K562 (cell line): Measurements from ENCODE around the gene SNX17. TPM values are rescaled to one million over a fixed set of nuclear protein-coding genes. Genes with fewer than 3 reads are reported as not detected.

Source experiments
- ATAC-seq: fragments of 200-7000 bp; cut with Tn5 transposase; 3 replicates; pipeline ENCODE4 v1.9.1; 2020; ENCODE audit warnings: moderate library complexity
- BruUV-seq: library from RNA; stranded (reverse); fragments of 400-500 nt; replicated peaks from 2 replicates; lab custom pipeline; 2021; lab: Mats Ljungman, UMichigan
- CTCF ChIA-PET: fragments of 300-600 bp; formaldehyde crosslinking; extraction: SDS; loops from one replicate; lab custom pipeline; 2021; ENCODE audit warnings: low intra/inter-chr PET ratio; lab: Yijun Ruan, JAX
- POLR2A ChIA-PET: fragments of 300-600, 350-650 bp; sonication (Branson Sonifier 250); formaldehyde crosslinking; extraction: SDS; loops from one replicate; lab custom pipeline; 2021; ENCODE audit warnings: antibody characterized with exemption, inconsistent platforms; lab: Yijun Ruan, JAX
- DNase-seq, 4 experiments: peaks; one replicate each; pipeline versions ENCODE4 v3.0.0 to v3.0.0-alpha.2; 2011 to 2018; ENCODE audit warnings: low spot score in 3 of 4, mixed read lengths in 3 of 4; ENCODE audit errors: extremely low read depth in 1 of 4
- FAIRE-seq: peaks from 2 replicates; lab custom pipeline; 2011; peaks lifted over from hg19 to GRCh38; lab: Jason Lieb, UNC
- H2AFZ ChIP-seq: 2 replicates; pipeline ENCODE4 v1.6.0; 2011; ENCODE audit warnings: low read depth, low read length, control low read depth, inconsistent platforms
- H3K27ac ChIP-seq: fragments of 200-600 bp; 3 replicates; pipeline ENCODE4 v1.8.0; 2011; ENCODE audit warnings: low read depth, mild to moderate bottlenecking, control low read depth, inconsistent platforms, low read length, moderate library complexity, mixed read lengths; ENCODE audit errors: extremely low read depth
- H3K27me3 ChIP-seq, 2 experiments: fragments of 300-600 bp in 1 of 2; 2 replicates in 1 of 2; 3 replicates in 1 of 2; pipeline versions ENCODE4 v1.6.0 to v1.8.0; 2011; ENCODE audit warnings: inconsistent platforms in 2 of 2, low read length in 2 of 2, mild to moderate bottlenecking in 1 of 2, mixed read lengths in 1 of 2, moderate library complexity in 1 of 2; ENCODE audit not compliant: control insufficient read depth in 2 of 2, insufficient read depth in 2 of 2
- H3K36me3 ChIP-seq: fragments of 300-600 bp; 3 replicates; pipeline ENCODE4 v1.8.0; 2011; ENCODE audit warnings: mild to moderate bottlenecking, low read length, inconsistent platforms; ENCODE audit not compliant: control insufficient read depth, insufficient read depth
- H3K4me1 ChIP-seq, 2 experiments: fragments of 200-600 bp in 1 of 2; replicated peaks in 1 of 2; 2 replicates in 1 of 2; 3 replicates in 1 of 2; pipeline versions ENCODE4 v1.5.1 to v1.8.0; 2011; ENCODE audit warnings: inconsistent platforms in 2 of 2, low read length in 2 of 2, mild to moderate bottlenecking in 1 of 2, mixed read lengths in 1 of 2, moderate library complexity in 1 of 2; ENCODE audit not compliant: control insufficient read depth in 2 of 2, insufficient read depth in 2 of 2
- H3K4me2 ChIP-seq: 2 replicates; pipeline ENCODE4 v1.6.1; 2011; ENCODE audit warnings: low read length, control low read depth, inconsistent platforms, mixed read lengths; ENCODE audit not compliant: insufficient read depth
- H3K4me3 ChIP-seq: fragments of 200-600 bp; sonication (generic), shearing (Covaris generic); 2 replicates; pipeline ENCODE4 v1.5.1; 2016; ENCODE audit warnings: control low read depth, inconsistent platforms
- H3K79me2 ChIP-seq: fragments of 200-600 bp; 3 replicates; pipeline ENCODE4 v1.8.0; 2011; ENCODE audit warnings: low read length, inconsistent platforms; ENCODE audit not compliant: control insufficient read depth, insufficient read depth
- H3K9ac ChIP-seq, 2 experiments: 2 replicates each; pipeline versions ENCODE4 v1.6.0 to v1.6.1; 2011; ENCODE audit warnings: low read depth in 2 of 2, low read length in 2 of 2, control low read depth in 1 of 2, inconsistent platforms in 1 of 2, mild to moderate bottlenecking in 1 of 2, mixed read lengths in 1 of 2; ENCODE audit not compliant: insufficient read depth in 1 of 2
- H3K9me1 ChIP-seq: one replicate; pipeline ENCODE4 v1.6.0; 2011; ENCODE audit warnings: inconsistent platforms, mild to moderate bottlenecking, low read length, moderate library complexity; ENCODE audit not compliant: control insufficient read depth, insufficient read depth
- H3K9me3 ChIP-seq: replicated peaks from 2 replicates; pipeline ENCODE4 v1.5.1; 2011; ENCODE audit warnings: low read depth, low read length, inconsistent platforms; ENCODE audit not compliant: control insufficient read depth, insufficient read depth
- H4K20me1 ChIP-seq: replicated peaks from 2 replicates; pipeline ENCODE4 v1.6.1; 2011; ENCODE audit warnings: low read length, inconsistent platforms, mixed read lengths; ENCODE audit not compliant: control insufficient read depth, insufficient read depth
- ARNT ChIP-seq, 2 experiments: fragments of 450-650 bp; IDR thresholded peaks; 2 replicates each; pipeline ENCODE4 v1.6.1; 2016; ENCODE audit warnings: mild to moderate bottlenecking in 1 of 2
- FIP1L1 ChIP-seq: fragments of 200-400 bp; formaldehyde crosslinking; IDR thresholded peaks from 2 replicates; pipeline ENCODE4 v1.6.1; 2018; ENCODE audit warnings: mild to moderate bottlenecking, low read depth, low read length; ENCODE audit not compliant: poor library complexity, severe bottlenecking
- FOXA1 ChIP-seq: fragments of 450-650 bp; IDR thresholded peaks from 2 replicates; pipeline ENCODE4 v1.6.1; 2016; ENCODE audit warnings: mild to moderate bottlenecking, borderline replicate concordance
- NCOA2 ChIP-seq, 2 experiments: fragments of 450-650 bp; IDR thresholded peaks; 2 replicates each; pipeline ENCODE4 v1.6.1; 2018; ENCODE audit warnings: mild to moderate bottlenecking in 2 of 2, moderate library complexity in 1 of 2; ENCODE audit not compliant: partially characterized antibody in 2 of 2
- RBM14 ChIP-seq: fragments of 200-400 bp; formaldehyde crosslinking; IDR thresholded peaks from 2 replicates; pipeline ENCODE4 v1.6.1; 2018; ENCODE audit warnings: low read depth, mild to moderate bottlenecking, low read length, moderate library complexity, borderline replicate concordance; ENCODE audit not compliant: insufficient read depth
- RBM25 ChIP-seq: fragments of 200-400 bp; formaldehyde crosslinking; IDR thresholded peaks from 2 replicates; pipeline ENCODE4 v1.6.1; 2018; ENCODE audit warnings: low read length, low read depth, moderate library complexity; ENCODE audit not compliant: severe bottlenecking
- SAFB2 ChIP-seq: fragments of 200-400 bp; formaldehyde crosslinking; IDR thresholded peaks from 2 replicates; pipeline ENCODE4 v1.6.1; 2018; ENCODE audit warnings: borderline replicate concordance, low read length, low read depth, moderate library complexity; ENCODE audit not compliant: severe bottlenecking
- SETDB1 ChIP-seq: IDR thresholded peaks from one replicate; pipeline ENCODE4 v1.6.1; 2012; ENCODE audit warnings: low read length, control low read depth, inconsistent platforms
- SIN3A ChIP-seq, 2 experiments: fragments of 150-350 bp in 1 of 2; IDR thresholded peaks; 2 replicates each; pipeline ENCODE4 v1.6.1; 2011 to 2016; ENCODE audit warnings: borderline replicate concordance in 2 of 2, low read depth in 2 of 2, low read length in 2 of 2, mild to moderate bottlenecking in 2 of 2, moderate library complexity in 2 of 2; ENCODE audit not compliant: control insufficient read depth in 1 of 2
- SMAD2 ChIP-seq: fragments of 150-350 bp; IDR thresholded peaks from 2 replicates; pipeline ENCODE4 v1.6.1; 2014; ENCODE audit warnings: low read depth, mild to moderate bottlenecking, low read length
- SNRNP70 ChIP-seq: fragments of 200-400 bp; formaldehyde crosslinking; optimal IDR thresholded peaks from 2 replicates; pipeline ENCODE3; 2017; ENCODE audit warnings: low read depth, low read length
- SRSF1 ChIP-seq: fragments of 200-400 bp; formaldehyde crosslinking; IDR thresholded peaks from 2 replicates; pipeline ENCODE4 v1.6.1; 2017; ENCODE audit warnings: mild to moderate bottlenecking, low read depth, low read length, moderate library complexity
- TAF7 ChIP-seq: fragments of 450-650 bp; IDR thresholded peaks from 2 replicates; pipeline ENCODE4 v1.6.1; 2016; ENCODE audit warnings: missing genetic modification characterization, missing compliant biosample characterization
- XRCC4 ChIP-seq: IDR thresholded peaks from one replicate; pipeline ENCODE4 v1.6.1; 2011; ENCODE audit not compliant: insufficient read depth, insufficient read length; ENCODE audit errors: extremely low read depth
- ZNF23 ChIP-seq: fragments of 250-450 bp; sonication (Bioruptor Pico); IDR thresholded peaks from 2 replicates; pipeline ENCODE4 v1.4.0; 2020; ENCODE audit warnings: mild to moderate bottlenecking
- ZNF57 ChIP-seq: fragments of 450-650 bp; formaldehyde crosslinking; IDR thresholded peaks from 2 replicates; pipeline ENCODE4 v1.4.0; 2020; ENCODE audit warnings: mild to moderate bottlenecking, moderate library complexity
- ZNF696 ChIP-seq: fragments of 250-450 bp; sonication (Bioruptor Pico); conservative IDR thresholded peaks from 2 replicates; pipeline ENCODE4 v1.4.0; 2020; ENCODE audit warnings: mild to moderate bottlenecking, moderate library complexity
- WGBS: fragments of 100-300 bp; shearing (Covaris generic); methylation state at CpG from one replicate; pipeline ENCODE4 v1.1.6; 2016; ENCODE audit warnings: low coverage, mixed read lengths; ENCODE audit not compliant: insufficient coverage; ENCODE audit errors: missing lambda C conversion rate; 5-methylcytosine and 5-hydroxymethylcytosine counted together
- in situ Hi-C: fragments of 300-500 bp; cut with MboI; formaldehyde crosslinking; loops from 4 replicates; pipeline ENCODE4 v1.15.0; 2018; ENCODE audit warnings: inconsistent platforms, mixed read lengths
- intact Hi-C: fragments of 100-400 bp; cut with micrococcal nuclease; formaldehyde crosslinking; loops from 2 replicates; pipeline ENCODE4 v1.14.2; 2022
- polyA plus RNA-seq, 8 experiments: library from polyadenylated mRNA; depleted of rRNA in 4 of 8; stranded (reverse) in 5 of 8; unstranded in 3 of 8; fragments of >200 nt; fragmentation: Nextera tagmentation in 2 of 8; fragmentation: Illumina TruSeq in 1 of 8; extraction: Ambion mirVana in 2 of 8; extraction: Trizol in 1 of 8; gene quantifications; 2 replicates each; pipeline versions ENCODE4 v1.2.1 to v1.2.3, GENCODE V29; 2011 to 2014; ENCODE audit warnings: inconsistent platforms in 1 of 8, missing spikeins in 1 of 8
- total RNA-seq, 7 experiments: library from RNA; depleted of rRNA in 6 of 7; stranded (reverse); fragments of >200 nt in 6 of 7; fragmentation: Illumina TruSeq in 2 of 7; extraction: Trizol in 2 of 7; gene quantifications; 2 replicates each; pipeline versions ENCODE4 v1.2.1 to v1.2.3, GENCODE V29; 2011 to 2021; ENCODE audit warnings: low replicate concordance in 1 of 7
- TF ChIP-seq, protein P1 (sequence below): IDR thresholded peaks from 2 replicates; pipeline ENCODE4 v1.6.1; 2014; ENCODE audit warnings: antibody characterized with exemption
- TF ChIP-seq, protein P2 (sequence below): fragments of 450-650 bp; IDR thresholded peaks from 2 replicates; pipeline ENCODE4 v1.6.1; 2016
- TF ChIP-seq, protein P3 (sequence below): fragments of 250-450 bp; sonication (Bioruptor Pico); IDR thresholded peaks from 2 replicates; pipeline ENCODE4 v1.8.0; 2022; ENCODE audit warnings: moderate library complexity, mild to moderate bottlenecking, inconsistent platforms

SNX17 gene
- total and polyA plus RNA-seq, 9 of the 15 experiments (the other 6 are each of a cell fraction or from before 2014, with no cell fraction given) = 3.0 to 75.7 (median 54.6) TPM

DNA sequence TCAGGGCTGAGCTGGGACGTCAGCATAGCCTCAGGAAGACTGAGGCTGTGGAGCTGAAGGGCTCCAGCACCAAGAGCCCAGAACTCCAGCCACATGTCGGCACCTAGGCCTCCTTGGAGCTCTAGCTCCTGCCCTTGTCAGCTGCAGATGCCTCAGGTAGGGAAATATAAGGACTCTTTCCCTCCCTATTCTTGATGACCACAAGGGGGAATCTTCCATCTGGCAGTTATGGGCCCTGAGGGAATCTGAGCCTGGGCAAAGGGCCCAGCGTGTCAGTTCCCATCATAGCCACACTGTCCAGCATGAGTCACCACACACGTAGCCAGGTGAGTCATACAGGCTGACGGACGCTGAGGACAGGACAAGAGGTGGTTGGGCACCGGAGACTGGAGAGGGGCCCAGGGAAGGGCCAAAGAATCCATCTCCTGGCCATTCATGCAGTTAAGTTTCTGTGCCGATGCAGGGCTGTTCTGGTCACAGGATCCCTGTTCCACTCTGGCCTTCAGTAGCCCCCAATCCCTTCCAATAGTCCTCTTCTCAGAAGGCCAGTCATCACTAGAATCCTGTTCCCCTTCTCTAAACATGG, 49.4 kb upstream of the SNX17 start:
- ChIA-PET CTCF (interaction anchor here (1.0 to 1.5 kb wide), 3 partner anchors 30 to 362 kb away, joined by 3 to 5 read pairs (median 4); partner anchors contain the start of genes EIF2B4 and SNX17), POLR2A (interaction anchor here (0.6 to 4.1 kb wide), 6 partner anchors 12 to 937 kb away, joined by 3 to 22 read pairs (median 6); partner anchors contain the start of gene GTF3C2)
- in situ Hi-C loops (no loop called here), intact Hi-C loops (no loop called here)
- Histone ChIP-seq H3K9me3 (no peaks in the 10 kb centered on the region), H3K36me3 (peaks cover 24% of the 10 kb centered on the region; the same call in 2 of the 3 replicates), H3K4me3 (peak overlapping the region; percentile 71; the same call in 1 of the 2 replicates), H3K79me2 (peaks cover 32% of the 10 kb centered on the region), H3K9ac (peak overlapping the region; percentile 70 to 99), H3K9me1 (peaks cover 7% of the 10 kb centered on the region), H3K4me1 (peaks cover 11 to 21% of the 10 kb centered on the region in 2 experiments), H4K20me1 (0 out of 2 replicates have a peak, but pooled peaks cover 2% of the 10 kb centered on the region), H3K27me3 (no peaks in the 10 kb centered on the region), H2AFZ (no peak overlapping the region; the same call in 1 of the 2 replicates), H3K27ac (peak overlapping the region; percentile 98), H3K4me2 (peak overlapping the region; percentile 96)
- FAIRE-seq = peak; percentile 84
- peak; percentile 85 for ATAC-seq
- WGBS = 19% methylated on average over 8 of the region's 8 CpGs
- DNase-seq = peak; percentile 82 to 90 (median 84)
- BruUV-seq = no TSS peak
- TF ChIP-seq, protein P1, sequence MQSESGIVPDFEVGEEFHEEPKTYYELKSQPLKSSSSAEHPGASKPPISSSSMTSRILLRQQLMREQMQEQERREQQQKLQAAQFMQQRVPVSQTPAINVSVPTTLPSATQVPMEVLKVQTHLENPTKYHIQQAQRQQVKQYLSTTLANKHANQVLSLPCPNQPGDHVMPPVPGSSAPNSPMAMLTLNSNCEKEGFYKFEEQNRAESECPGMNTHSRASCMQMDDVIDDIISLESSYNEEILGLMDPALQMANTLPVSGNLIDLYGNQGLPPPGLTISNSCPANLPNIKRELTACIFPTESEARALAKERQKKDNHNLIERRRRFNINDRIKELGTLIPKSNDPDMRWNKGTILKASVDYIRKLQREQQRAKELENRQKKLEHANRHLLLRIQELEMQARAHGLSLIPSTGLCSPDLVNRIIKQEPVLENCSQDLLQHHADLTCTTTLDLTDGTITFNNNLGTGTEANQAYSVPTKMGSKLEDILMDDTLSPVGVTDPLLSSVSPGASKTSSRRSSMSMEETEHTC = no peak
- no peak for TF ChIP-seq SRSF1
- no peak for TF ChIP-seq FOXA1
- 0 out of 4 replicates have a peak, but pooled peaks of 1 of the 2 experiments have one; percentile 48 for TF ChIP-seq ARNT (IDR thresholded peaks at IDR 0.05)
- TF ChIP-seq SIN3A (IDR thresholded peaks at IDR 0.05; ENCODE audit: borderline replicate concordance in 2 of 2, control insufficient read depth in 1 of 2, low read depth in 2 of 2, low read length in 2 of 2) = 0 out of 4 replicates have a peak, but pooled peaks of 1 of the 2 experiments have one; percentile 35
- TF ChIP-seq SMAD2 = no peak
- TF ChIP-seq ZNF696 (CRISPR knock-in tag) = no peak
- no peak for TF ChIP-seq RBM25
- TF ChIP-seq SETDB1 = no peak
- no peak for TF ChIP-seq TAF7 (tag)
- TF ChIP-seq NCOA2 (IDR thresholded peaks at IDR 0.05; ENCODE audit: partially characterized antibody in 2 of 2) = no peak
- TF ChIP-seq SAFB2 = no peak
- TF ChIP-seq, protein P2, sequence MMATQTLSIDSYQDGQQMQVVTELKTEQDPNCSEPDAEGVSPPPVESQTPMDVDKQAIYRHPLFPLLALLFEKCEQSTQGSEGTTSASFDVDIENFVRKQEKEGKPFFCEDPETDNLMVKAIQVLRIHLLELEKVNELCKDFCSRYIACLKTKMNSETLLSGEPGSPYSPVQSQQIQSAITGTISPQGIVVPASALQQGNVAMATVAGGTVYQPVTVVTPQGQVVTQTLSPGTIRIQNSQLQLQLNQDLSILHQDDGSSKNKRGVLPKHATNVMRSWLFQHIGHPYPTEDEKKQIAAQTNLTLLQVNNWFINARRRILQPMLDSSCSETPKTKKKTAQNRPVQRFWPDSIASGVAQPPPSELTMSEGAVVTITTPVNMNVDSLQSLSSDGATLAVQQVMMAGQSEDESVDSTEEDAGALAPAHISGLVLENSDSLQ = peak; percentile 89
- TF ChIP-seq XRCC4 = no peak
- no peak for TF ChIP-seq SNRNP70
- TF ChIP-seq, protein P3, sequence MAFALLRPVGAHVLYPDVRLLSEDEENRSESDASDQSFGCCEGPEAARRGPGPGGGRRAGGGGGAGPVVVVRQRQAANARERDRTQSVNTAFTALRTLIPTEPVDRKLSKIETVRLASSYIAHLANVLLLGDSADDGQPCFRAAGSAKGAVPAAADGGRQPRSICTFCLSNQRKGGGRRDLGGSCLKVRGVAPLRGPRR (CRISPR knock-in tag) = no peak
- no peak for TF ChIP-seq ZNF57
- TF ChIP-seq RBM14 = no peak
- no peak for TF ChIP-seq FIP1L1
- no peak for TF ChIP-seq ZNF23 (CRISPR knock-in tag)
